GM12878 (cell line): ENCODE data around the gene LRRC4B.

Source experiments
- CEBPZ ChIP-seq: fragments of 150-350 bp; IDR thresholded peaks from 2 replicates; pipeline ENCODE4 v1.6.1; 2016; ENCODE audit warnings: low read depth, low read length
- E2F4 ChIP-seq: IDR thresholded peaks from 2 replicates; pipeline ENCODE4 v1.6.1; 2012; ENCODE audit warnings: low read depth, low read length, improper control_type of control experiment
- MXI1 ChIP-seq: fragments of 150-350 bp; IDR thresholded peaks from 2 replicates; pipeline ENCODE4 v1.6.1; 2011; ENCODE audit warnings: low read depth, mild to moderate bottlenecking, inconsistent platforms, low read length, improper control_type of control experiment
- NFIC ChIP-seq: IDR thresholded peaks from 2 replicates; pipeline ENCODE4 v1.6.1; 2012; ENCODE audit warnings: low read depth, mild to moderate bottlenecking, inconsistent platforms, low read length, moderate library complexity
- RB1 ChIP-seq: fragments of 450-650 bp; formaldehyde crosslinking; IDR thresholded peaks from 2 replicates; pipeline ENCODE4 v1.6.1; 2017; ENCODE audit warnings: mild to moderate bottlenecking, borderline replicate concordance
- SIX5 ChIP-seq: IDR thresholded peaks from 2 replicates; pipeline ENCODE4 v1.6.1; 2011; ENCODE audit warnings: mild to moderate bottlenecking, low read depth, low read length, moderate library complexity; ENCODE audit not compliant: severe bottlenecking
- TF ChIP-seq, protein P1 (sequence below), 3 experiments: IDR thresholded peaks in 2 of 3; conservative IDR thresholded peaks in 1 of 3; 2 replicates each; pipeline ENCODE4 v1.5.1; 2011; ENCODE audit warnings: low read depth in 3 of 3, low read length in 3 of 3, mild to moderate bottlenecking in 3 of 3, control low read depth in 2 of 3, moderate library complexity in 2 of 3, inconsistent platforms in 1 of 3, mixed read lengths in 1 of 3; ENCODE audit not compliant: control insufficient read depth in 2 of 3, insufficient read depth in 1 of 3; ENCODE audit errors: extremely low read depth in 1 of 3

GRCh38 chr19:50536662-50537305, 31.5 kb downstream of the LRRC4B start:
- TF ChIP-seq, protein P1, sequence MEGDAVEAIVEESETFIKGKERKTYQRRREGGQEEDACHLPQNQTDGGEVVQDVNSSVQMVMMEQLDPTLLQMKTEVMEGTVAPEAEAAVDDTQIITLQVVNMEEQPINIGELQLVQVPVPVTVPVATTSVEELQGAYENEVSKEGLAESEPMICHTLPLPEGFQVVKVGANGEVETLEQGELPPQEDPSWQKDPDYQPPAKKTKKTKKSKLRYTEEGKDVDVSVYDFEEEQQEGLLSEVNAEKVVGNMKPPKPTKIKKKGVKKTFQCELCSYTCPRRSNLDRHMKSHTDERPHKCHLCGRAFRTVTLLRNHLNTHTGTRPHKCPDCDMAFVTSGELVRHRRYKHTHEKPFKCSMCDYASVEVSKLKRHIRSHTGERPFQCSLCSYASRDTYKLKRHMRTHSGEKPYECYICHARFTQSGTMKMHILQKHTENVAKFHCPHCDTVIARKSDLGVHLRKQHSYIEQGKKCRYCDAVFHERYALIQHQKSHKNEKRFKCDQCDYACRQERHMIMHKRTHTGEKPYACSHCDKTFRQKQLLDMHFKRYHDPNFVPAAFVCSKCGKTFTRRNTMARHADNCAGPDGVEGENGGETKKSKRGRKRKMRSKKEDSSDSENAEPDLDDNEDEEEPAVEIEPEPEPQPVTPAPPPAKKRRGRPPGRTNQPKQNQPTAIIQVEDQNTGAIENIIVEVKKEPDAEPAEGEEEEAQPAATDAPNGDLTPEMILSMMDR (IDR thresholded peaks at IDR 0.05 in 2 of 3, conservative IDR thresholded peaks at IDR 0.05 in 1 of 3; ENCODE audit: control insufficient read depth in 2 of 3, extremely low read depth in 1 of 3, insufficient read depth in 1 of 3, low read depth in 3 of 3, low read length in 3 of 3) = 0 out of 6 replicates have a peak, but pooled peaks of 1 of the 3 experiments have one; percentile 9
- TF ChIP-seq SIX5 (no peak), E2F4 (no peak), RB1 (no peak), NFIC (no peak), CEBPZ (no peak), MXI1 (no peak)
